SW480 (cell line): ENCODE results near the gene PROSER3.
"Not testable (repeated sequence)": the region's sequence is repeated elsewhere in the genome, so short reads cannot be mapped to it uniquely, and the experiment has no call there.

ENCODE experiments used
- DNase-seq: peaks from one replicate; pipeline ENCODE4 v3.0.0-alpha.2; 2016; ENCODE audit warnings: low spot score

The PROSER3 gene

GRCh38 chr19:35792312-35792711 lies 34.3 kb downstream of the PROSER3 start:
- no peak for DNase-seq

GRCh38 chr19:35792888-35793287 lies 34.9 kb downstream of the PROSER3 start:
- DNase-seq: no peak

GRCh38 chr19:35793381-35794165 lies 35.6 kb downstream of the PROSER3 start:
- DNase-seq: no peak

- DNase-seq: not testable (repeated sequence)
These were observed 37.6 kb downstream of the PROSER3 start for GRCh38 chr19:35795564-35795963.

- no peak for DNase-seq
These were observed 38.9 kb downstream of the PROSER3 start for GRCh38 chr19:35796645-35797542.

- no peak for DNase-seq
These were observed 39.7 kb downstream of the PROSER3 start for GRCh38 chr19:35797663-35798062.

- DNase-seq: no peak
These were observed 43.9 kb downstream of the PROSER3 start for GRCh38 chr19:35801828-35802227.

GRCh38 chr19:35805526-35806102 lies 47.6 kb downstream of the PROSER3 start:
- DNase-seq: no peak

- no peak for DNase-seq
These were observed 48.6 kb downstream of the PROSER3 start for GRCh38 chr19:35806597-35806996.

- DNase-seq: no peak
These were observed 49.7 kb downstream of the PROSER3 start for GRCh38 chr19:35807633-35808032.

- no peak for DNase-seq
These were observed 53.6 kb downstream of the PROSER3 start for GRCh38 chr19:35811317-35812219.

- no peak for DNase-seq
These were observed 54.5 kb downstream of the PROSER3 start, which contains the start of gene PRODH2 for GRCh38 chr19:35812220-35813042. TSS of gene PRODH2 (minus strand) at chr19:35812845. CDS start at chr19:35812805, 40 bp downstream.

- no peak for DNase-seq
These were observed 55.3 kb downstream of the PROSER3 start for GRCh38 chr19:35813043-35813890.

- no peak for DNase-seq
These were observed 58.3 kb downstream of the PROSER3 start for GRCh38 chr19:35816262-35816661.

- DNase-seq: no peak
These were observed 58.9 kb downstream of the PROSER3 start for GRCh38 chr19:35816846-35817245.

- DNase-seq: no peak
These were observed 60.5 kb downstream of the PROSER3 start for GRCh38 chr19:35818445-35818844.
